PC-3 (cell line): ENCODE results near the gene SKAP1. TPM values are rescaled to one million over a fixed set of nuclear protein-coding genes. Genes with fewer than 3 reads are reported as not detected.
A peak's percentile ranks its signal among the peaks of the same experiment; 100 is the strongest.

Source experiments
- ATAC-seq: fragments of 200-7000 bp; cut with Tn5 transposase; 2 replicates; pipeline ENCODE4 v1.9.1; 2020; ENCODE audit warnings: mild to moderate bottlenecking, moderate library complexity
- BruUV-seq: library from RNA; stranded (reverse); fragments of 400-500 nt; replicated peaks from 2 replicates; lab custom pipeline; 2021; lab: Mats Ljungman, UMichigan
- CTCF ChIA-PET: fragments of 300-600 bp; sonication (Branson Sonifier 250); formaldehyde crosslinking; loops from one replicate; lab custom pipeline; 2022; ENCODE audit warnings: antibody characterized with exemption; lab: Charles Lee
- POLR2A ChIA-PET: fragments of 300-600 bp; sonication (Branson Sonifier 250); formaldehyde crosslinking; loops from one replicate; lab custom pipeline; 2022; ENCODE audit warnings: antibody characterized with exemption; ENCODE audit not compliant: unreplicated experiment; lab: Charles Lee
- DNase-seq: peaks from one replicate; pipeline ENCODE4 v3.0.0-alpha.2; 2015
- H2AFZ ChIP-seq: fragments of 300-600 bp; sonication (generic); 2 replicates; pipeline ENCODE4 v1.6.0; 2016; ENCODE audit warnings: antibody characterized with exemption, low read length
- H3F3A ChIP-seq: fragments of 300-600 bp; sonication (generic); one replicate; pipeline ENCODE4 v1.6.0; 2017; ENCODE audit warnings: antibody characterized with exemption, low read length, control low read depth, mild to moderate bottlenecking; ENCODE audit not compliant: unreplicated experiment
- H3K27ac ChIP-seq: fragments of 300-600 bp; sonication (generic); 2 replicates; pipeline ENCODE4 v1.5.1; 2016; ENCODE audit warnings: mild to moderate bottlenecking, low read length
- H3K27me3 ChIP-seq: fragments of 300-600 bp; sonication (generic); 2 replicates; pipeline ENCODE4 v1.6.1; 2016; ENCODE audit warnings: low read length, mixed read lengths
- H3K36me3 ChIP-seq: fragments of 300-600 bp; sonication (generic); 2 replicates; pipeline ENCODE4 v1.6.1; 2016; ENCODE audit warnings: low read depth, mixed run types, low read length, mixed read lengths
- H3K4me1 ChIP-seq: fragments of 300-600 bp; sonication (generic); 2 replicates; pipeline ENCODE4 v1.5.1; 2016; ENCODE audit warnings: low read length; ENCODE audit not compliant: insufficient read depth
- H3K4me2 ChIP-seq: fragments of 300-600 bp; sonication (generic); 2 replicates; pipeline ENCODE4 v1.6.0; 2016; ENCODE audit warnings: low read length
- H3K4me3 ChIP-seq: fragments of 300-600 bp; sonication (generic); 2 replicates; pipeline ENCODE4 v1.5.1; 2016; ENCODE audit warnings: mild to moderate bottlenecking, low read length, mixed read lengths
- H3K79me2 ChIP-seq: fragments of 300-600 bp; sonication (generic); 2 replicates; pipeline ENCODE4 v1.6.1; 2017; ENCODE audit warnings: low read length, mixed read lengths
- H3K9ac ChIP-seq: fragments of 300-600 bp; sonication (generic); 2 replicates; pipeline ENCODE4 v1.6.0; 2016; ENCODE audit warnings: mild to moderate bottlenecking, low read length
- H3K9me2 ChIP-seq: fragments of 300-600 bp; sonication (generic); replicated peaks from 2 replicates; pipeline ENCODE4 v1.6.1; 2016; ENCODE audit warnings: mixed run types, low read length, mixed read lengths
- H3K9me3 ChIP-seq: fragments of 300-600 bp; sonication (generic); 2 replicates; pipeline ENCODE4 v1.6.1; 2016; ENCODE audit warnings: low read length, mixed read lengths
- H4K20me1 ChIP-seq: fragments of 300-600 bp; sonication (generic); 2 replicates; pipeline ENCODE4 v1.6.1; 2016; ENCODE audit warnings: low read length, mixed read lengths
- CTCF ChIP-seq: fragments of 300-600 bp; sonication (generic); conservative IDR thresholded peaks from 2 replicates; pipeline ENCODE4 v1.5.1; 2017; ENCODE audit warnings: antibody characterized with exemption, low read depth, mild to moderate bottlenecking, low read length
- EZH2 ChIP-seq: fragments of 300-600 bp; sonication (generic); IDR thresholded peaks from one replicate; pipeline ENCODE4 v1.6.1; 2017; ENCODE audit warnings: antibody characterized with exemption, mild to moderate bottlenecking, low read length; ENCODE audit not compliant: unreplicated experiment
- EZH2phosphoT487 ChIP-seq: fragments of 300-600 bp; sonication (generic); IDR thresholded peaks from 2 replicates; pipeline ENCODE4 v1.6.1; 2018; ENCODE audit warnings: mild to moderate bottlenecking, antibody characterized with exemption, low read length, borderline replicate concordance
- intact Hi-C: fragments of 100-400 bp; cut with micrococcal nuclease; formaldehyde crosslinking; loops from 2 replicates; pipeline ENCODE4 v1.9.0; 2023
- total RNA-seq: library from RNA; depleted of rRNA; stranded (reverse); fragments of >200 nt; gene quantifications from 2 replicates; pipeline ENCODE4 v1.2.3, GENCODE V29; 2014

SKAP1 gene
- total RNA-seq, 1 experiment from 2014 or later: not detected

GRCh38 chr17:48152289-48152688 is 277.7 kb downstream of the SKAP1 start:
- no TSS peak for BruUV-seq
- no peaks in the 10 kb centered on the region for H4K20me1 ChIP-seq
- DNase-seq (no peak), ATAC-seq (no peak)
- no peak overlapping the region for H3K27ac ChIP-seq
- no peak overlapping the region for H3K4me3 ChIP-seq
- no peak overlapping the region for H3K4me2 ChIP-seq
- ChIA-PET CTCF (no interaction called here), POLR2A (no interaction called here)
- no peaks in the 10 kb centered on the region for H3K79me2 ChIP-seq
- no peaks in the 10 kb centered on the region for H3K9me3 ChIP-seq
- TF ChIP-seq EZH2 (no peak), CTCF (no peak), EZH2phosphoT487 (no peak)
- intact Hi-C loops: loop anchor here (2.0 kb wide), 2 partner anchors 185 to 467 kb away; no protein-coding TSS in a partner anchor
- no peaks in the 10 kb centered on the region for H3K4me1 ChIP-seq
- H3K36me3 ChIP-seq: no peaks in the 10 kb centered on the region
- H3F3A ChIP-seq: no peaks in the 10 kb centered on the region
- no peaks in the 10 kb centered on the region for H3K9me2 ChIP-seq
- no peak overlapping the region for H2AFZ ChIP-seq
- H3K9ac ChIP-seq: no peak overlapping the region
- H3K27me3 ChIP-seq: peaks cover 56% of the 10 kb centered on the region

- Histone ChIP-seq H3K27me3 (peaks cover 62% of the 10 kb centered on the region), H3K27ac (no peak overlapping the region), H3K4me2 (no peak overlapping the region), H3K9ac (no peak overlapping the region), H3F3A (no peaks in the 10 kb centered on the region), H3K79me2 (no peaks in the 10 kb centered on the region), H3K9me2 (no peaks in the 10 kb centered on the region), H3K9me3 (no peaks in the 10 kb centered on the region), H4K20me1 (no peaks in the 10 kb centered on the region), H3K36me3 (no peaks in the 10 kb centered on the region), H2AFZ (no peak overlapping the region), H3K4me1 (no peaks in the 10 kb centered on the region), H3K4me3 (no peak overlapping the region)
- POLR2A ChIA-PET: no interaction called here
- intact Hi-C loops: no loop called here
- DNase-seq (no peak), ATAC-seq (no peak)
- no TSS peak for BruUV-seq
- TF ChIP-seq CTCF: no peak
- no peak for TF ChIP-seq EZH2
- TF ChIP-seq EZH2phosphoT487: no peak
- CTCF ChIA-PET: interaction anchor here (0.5 to 0.7 kb wide), 5 partner anchors 14 to 156 kb away, joined by 3 to 11 read pairs (median 3); no protein-coding TSS in a partner anchor
These were observed 278.8 kb downstream of the SKAP1 start for GRCh38 chr17:48151220-48151619.

- CTCF ChIA-PET: interaction anchor here (0.7 kb wide), 2 partner anchors 114 to 156 kb away, joined by 3 read pairs; no protein-coding TSS in a partner anchor
- intact Hi-C loops: no loop called here
- H3K4me3 ChIP-seq: no peak overlapping the region
- DNase-seq (no peak), ATAC-seq (no peak)
- POLR2A ChIA-PET: no interaction called here
- no peaks in the 10 kb centered on the region for H3K4me1 ChIP-seq
- H3K79me2 ChIP-seq: no peaks in the 10 kb centered on the region
- H3K4me2 ChIP-seq: no peak overlapping the region
- H3K9me3 ChIP-seq: no peaks in the 10 kb centered on the region
- H3K27ac ChIP-seq: no peak overlapping the region
- no peaks in the 10 kb centered on the region for H3F3A ChIP-seq
- no peak overlapping the region for H3K9ac ChIP-seq
- H3K36me3 ChIP-seq: no peaks in the 10 kb centered on the region
- peaks cover 65% of the 10 kb centered on the region for H3K27me3 ChIP-seq
- no peaks in the 10 kb centered on the region for H4K20me1 ChIP-seq
- H2AFZ ChIP-seq: no peak overlapping the region
- BruUV-seq: no TSS peak
- H3K9me2 ChIP-seq: no peaks in the 10 kb centered on the region
- peak; percentile 68 for TF ChIP-seq EZH2
- TF ChIP-seq CTCF: no peak
- no peak for TF ChIP-seq EZH2phosphoT487
These were observed 279.4 kb downstream of the SKAP1 start for GRCh38 chr17:48150597-48151001.
